Skeletal muscle tissue (tissue), 4 donors: ENCODE data around the gene CPSF7. TPM values are rescaled to one million over a fixed set of nuclear protein-coding genes. Genes with fewer than 3 reads are reported as not detected.

Source experiments
- H3K27ac ChIP-seq: one replicate; pipeline ENCODE4 v1.7.0; 2013; ENCODE audit warnings: mild to moderate bottlenecking, low read depth, low read length, inconsistent platforms
- H3K27me3 ChIP-seq, 3 donors: one replicate each; pipeline ENCODE4 v1.7.0; 2013; ENCODE audit warnings: low read length in 3 of 3; ENCODE audit not compliant: control insufficient read depth in 3 of 3, insufficient read depth in 3 of 3
- H3K36me3 ChIP-seq, 3 donors: one replicate each; pipeline ENCODE4 v1.7.0; 2013; ENCODE audit warnings: low read length in 3 of 3; ENCODE audit not compliant: control insufficient read depth in 3 of 3, insufficient read depth in 3 of 3
- H3K4me1 ChIP-seq, 3 donors: one replicate each; pipeline ENCODE4 v1.7.0; 2013; ENCODE audit warnings: low read length in 3 of 3, mild to moderate bottlenecking in 3 of 3; ENCODE audit not compliant: control insufficient read depth in 3 of 3, insufficient read depth in 3 of 3
- H3K4me3 ChIP-seq, 3 donors: one replicate each; pipeline ENCODE4 v1.7.0; 2013; ENCODE audit warnings: low read length in 3 of 3
- H3K9ac ChIP-seq, 3 donors: one replicate each; pipeline ENCODE4 v1.7.0; 2013; ENCODE audit warnings: low read length in 3 of 3, mild to moderate bottlenecking in 3 of 3, moderate library complexity in 2 of 3, low read depth in 1 of 3
- H3K9me3 ChIP-seq, 3 donors: one replicate each; pipeline ENCODE4 v1.7.0; 2013; ENCODE audit warnings: low read length in 3 of 3; ENCODE audit not compliant: control insufficient read depth in 3 of 3
- total RNA-seq: library from RNA; depleted of rRNA; stranded (reverse); fragments of >200 nt; gene quantifications from one replicate; pipeline ENCODE4 v1.2.3, GENCODE V29; 2014
- donor health status: Osteomylitis.

The CPSF7 gene
- 17.7 TPM for total RNA-seq

GRCh38 chr11:61429691-61430582 is at the start of gene CPSF7, which contains the start of gene SDHAF2:
Gene CPSF7 (minus strand): TSS chr11:61429975. CDS start chr11:61429235, 740 bp downstream.
Gene SDHAF2 (plus strand): TSS chr11:61430124. CDS start chr11:61430147, 23 bp downstream.
- Histone ChIP-seq H3K27me3 (no peaks in the 10 kb centered on the region), H3K4me3 (peak within 1 kb of the TSS; percentile 86 to 98 (median 97)), H3K9me3 (no peaks in the 10 kb centered on the region), H3K27ac (peak within 1 kb of the TSS; percentile 96), H3K9ac (peak within 1 kb of the TSS; percentile 96 to 100 (median 98)), H3K4me1 (peaks cover 19 to 21% (median 19%) of the 10 kb centered on the region in 3 donors), H3K36me3 (peaks cover 9 to 32% (median 29%) of the 10 kb centered on the region in 3 donors)

GRCh38 chr11:61477727-61478148 is 48.0 kb upstream of the CPSF7 start:
- Histone ChIP-seq H3K4me3 (peak overlapping the region in 1 of 3 donors; percentile 29), H3K27me3 (peaks cover 11 to 30% (median 28%) of the 10 kb centered on the region in 3 donors), H3K27ac (no peak overlapping the region), H3K36me3 (peaks cover 0 to 4% (median 4%) of the 10 kb centered on the region in 3 donors), H3K9ac (peak overlapping the region in 1 of 3 donors; percentile 45), H3K4me1 (peaks cover 16 to 36% (median 18%) of the 10 kb centered on the region in 3 donors), H3K9me3 (no peaks in the 10 kb centered on the region)

- peak overlapping the region in 1 of 3 donors; percentile 45 for H3K9ac ChIP-seq
- peaks cover 0 to 4% (median 4%) of the 10 kb centered on the region in 3 donors for H3K36me3 ChIP-seq
- H3K9me3 ChIP-seq, result no peaks in the 10 kb centered on the region
- H3K27ac ChIP-seq, result no peak overlapping the region
- H3K4me1 ChIP-seq, result peaks cover 22 to 39% (median 23%) of the 10 kb centered on the region in 3 donors
- H3K4me3 ChIP-seq, result peak overlapping the region in 1 of 3 donors; percentile 29
- H3K27me3 ChIP-seq, result peaks cover 6 to 24% (median 22%) of the 10 kb centered on the region in 3 donors
Measured at GRCh38 chr11:61477126-61477525, 47.4 kb upstream of the CPSF7 start.

- H3K36me3 ChIP-seq, result peaks cover 0 to 4% (median 4%) of the 10 kb centered on the region in 3 donors
- no peaks in the 10 kb centered on the region for H3K9me3 ChIP-seq
- no peak overlapping the region for H3K27ac ChIP-seq
- H3K9ac ChIP-seq, result no peak overlapping the region
- H3K4me3 ChIP-seq, result no peak overlapping the region
- H3K4me1 ChIP-seq, result peaks cover 23 to 39% (median 26%) of the 10 kb centered on the region in 3 donors
- H3K27me3 ChIP-seq, result peaks cover 6 to 17% (median 15%) of the 10 kb centered on the region in 3 donors
Measured at GRCh38 chr11:61476371-61476770, 46.6 kb upstream of the CPSF7 start.

- Histone ChIP-seq H3K4me1 (peaks cover 20 to 40% (median 26%) of the 10 kb centered on the region in 3 donors), H3K9me3 (no peaks in the 10 kb centered on the region), H3K4me3 (no peak overlapping the region), H3K36me3 (peaks cover 0 to 9% (median 4%) of the 10 kb centered on the region in 3 donors), H3K27me3 (peaks cover 3 to 14% (median 13%) of the 10 kb centered on the region in 3 donors), H3K27ac (no peak overlapping the region), H3K9ac (peak overlapping the region in 1 of 3 donors; percentile 61)
Measured at GRCh38 chr11:61475433-61475832, 45.7 kb upstream of the CPSF7 start.

GRCh38 chr11:61474013-61474643 is 44.4 kb upstream of the CPSF7 start:
- Histone ChIP-seq H3K27me3 (peaks cover 3 to 13% (median 13%) of the 10 kb centered on the region in 3 donors), H3K9me3 (no peaks in the 10 kb centered on the region), H3K36me3 (peaks cover 0 to 9% (median 4%) of the 10 kb centered on the region in 3 donors), H3K4me1 (peaks cover 20 to 40% (median 26%) of the 10 kb centered on the region in 3 donors), H3K4me3 (no peak overlapping the region), H3K27ac (peak overlapping the region; percentile 36), H3K9ac (no peak overlapping the region)

- Histone ChIP-seq H3K36me3 (peaks cover 0 to 9% (median 4%) of the 10 kb centered on the region in 3 donors), H3K4me1 (peaks cover 20 to 40% (median 26%) of the 10 kb centered on the region in 3 donors), H3K9me3 (no peaks in the 10 kb centered on the region), H3K27me3 (peaks cover 0 to 8% (median 7%) of the 10 kb centered on the region in 3 donors), H3K4me3 (no peak overlapping the region), H3K27ac (peak overlapping the region; percentile 36), H3K9ac (no peak overlapping the region)
Measured at GRCh38 chr11:61473370-61474012, 43.7 kb upstream of the CPSF7 start.

- peak overlapping the region; percentile 62 for H3K27ac ChIP-seq
Measured at GRCh38 chr11:61472868-61473267, 43.1 kb upstream of the CPSF7 start.

GRCh38 chr11:61472282-61472681 is 42.5 kb upstream of the CPSF7 start:
- Histone ChIP-seq H3K27ac (peak overlapping the region; percentile 62), H3K9me3 (no peaks in the 10 kb centered on the region), H3K4me1 (peaks cover 17 to 31% (median 18%) of the 10 kb centered on the region in 3 donors), H3K36me3 (peaks cover 0 to 9% (median 4%) of the 10 kb centered on the region in 3 donors), H3K9ac (peak overlapping the region; percentile 17 to 48 (median 48)), H3K4me3 (peak overlapping the region in 1 of 3 donors; percentile 48), H3K27me3 (peaks cover 0 to 2% (median 0%) of the 10 kb centered on the region in 3 donors)

More at GRCh38 chr11:61472868-61473267, 43.1 kb upstream of the CPSF7 start:
- Histone ChIP-seq H3K4me1 (peaks cover 18 to 37% (median 23%) of the 10 kb centered on the region in 3 donors), H3K36me3 (peaks cover 0 to 9% (median 4%) of the 10 kb centered on the region in 3 donors), H3K9ac (peak overlapping the region in 1 of 3 donors; percentile 17), H3K9me3 (no peaks in the 10 kb centered on the region), H3K4me3 (no peak overlapping the region), H3K27me3 (peaks cover 0 to 3% (median 2%) of the 10 kb centered on the region in 3 donors)
